Measurements from ENCODE around the gene KAZN. TPM values are rescaled to one million over a fixed set of nuclear protein-coding genes. Genes with fewer than 3 reads are reported as not detected.

KAZN gene
- total RNA-seq, 1 donor from 2014 or later = 21.2 TPM

DNA sequence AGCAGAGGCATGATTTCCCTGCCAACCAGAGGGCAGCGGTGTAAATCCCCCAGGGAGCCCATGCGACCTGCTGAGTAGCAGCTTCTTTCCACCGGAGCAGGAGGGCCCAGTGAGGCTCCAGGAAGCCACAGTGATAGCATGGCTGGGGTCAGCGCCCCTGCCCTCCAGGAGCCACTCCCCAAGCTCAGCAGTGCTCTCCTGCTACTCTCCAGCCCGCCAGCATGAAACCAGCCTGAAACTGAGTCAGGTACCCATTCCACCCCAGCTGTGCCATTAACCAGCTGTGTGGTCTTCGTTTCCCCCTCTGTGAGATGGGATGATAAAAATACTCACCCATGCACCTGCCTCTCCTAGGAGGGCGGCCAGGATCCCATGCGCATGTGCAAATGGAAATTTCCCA lies 431.3 kb downstream of the KAZN start:
- intact Hi-C loops (cut with DNase I) = no loop called here
- Histone ChIP-seq H3K4me3 (no peak overlapping the region), H3K36me3 (peaks cover under 1% of the 10 kb centered on the region), H3K27ac (no peak overlapping the region), H3K4me1 (peaks cover 11% of the 10 kb centered on the region), H3K9me3 (no peaks in the 10 kb centered on the region), H3K27me3 (ENCODE audit: low read depth) (no peaks in the 10 kb centered on the region)
- TF ChIP-seq, protein P1, sequence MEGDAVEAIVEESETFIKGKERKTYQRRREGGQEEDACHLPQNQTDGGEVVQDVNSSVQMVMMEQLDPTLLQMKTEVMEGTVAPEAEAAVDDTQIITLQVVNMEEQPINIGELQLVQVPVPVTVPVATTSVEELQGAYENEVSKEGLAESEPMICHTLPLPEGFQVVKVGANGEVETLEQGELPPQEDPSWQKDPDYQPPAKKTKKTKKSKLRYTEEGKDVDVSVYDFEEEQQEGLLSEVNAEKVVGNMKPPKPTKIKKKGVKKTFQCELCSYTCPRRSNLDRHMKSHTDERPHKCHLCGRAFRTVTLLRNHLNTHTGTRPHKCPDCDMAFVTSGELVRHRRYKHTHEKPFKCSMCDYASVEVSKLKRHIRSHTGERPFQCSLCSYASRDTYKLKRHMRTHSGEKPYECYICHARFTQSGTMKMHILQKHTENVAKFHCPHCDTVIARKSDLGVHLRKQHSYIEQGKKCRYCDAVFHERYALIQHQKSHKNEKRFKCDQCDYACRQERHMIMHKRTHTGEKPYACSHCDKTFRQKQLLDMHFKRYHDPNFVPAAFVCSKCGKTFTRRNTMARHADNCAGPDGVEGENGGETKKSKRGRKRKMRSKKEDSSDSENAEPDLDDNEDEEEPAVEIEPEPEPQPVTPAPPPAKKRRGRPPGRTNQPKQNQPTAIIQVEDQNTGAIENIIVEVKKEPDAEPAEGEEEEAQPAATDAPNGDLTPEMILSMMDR (IDR thresholded peaks at IDR 0.05) = no peak
- DNase-seq = no peak
- no peak for ATAC-seq

DNA sequence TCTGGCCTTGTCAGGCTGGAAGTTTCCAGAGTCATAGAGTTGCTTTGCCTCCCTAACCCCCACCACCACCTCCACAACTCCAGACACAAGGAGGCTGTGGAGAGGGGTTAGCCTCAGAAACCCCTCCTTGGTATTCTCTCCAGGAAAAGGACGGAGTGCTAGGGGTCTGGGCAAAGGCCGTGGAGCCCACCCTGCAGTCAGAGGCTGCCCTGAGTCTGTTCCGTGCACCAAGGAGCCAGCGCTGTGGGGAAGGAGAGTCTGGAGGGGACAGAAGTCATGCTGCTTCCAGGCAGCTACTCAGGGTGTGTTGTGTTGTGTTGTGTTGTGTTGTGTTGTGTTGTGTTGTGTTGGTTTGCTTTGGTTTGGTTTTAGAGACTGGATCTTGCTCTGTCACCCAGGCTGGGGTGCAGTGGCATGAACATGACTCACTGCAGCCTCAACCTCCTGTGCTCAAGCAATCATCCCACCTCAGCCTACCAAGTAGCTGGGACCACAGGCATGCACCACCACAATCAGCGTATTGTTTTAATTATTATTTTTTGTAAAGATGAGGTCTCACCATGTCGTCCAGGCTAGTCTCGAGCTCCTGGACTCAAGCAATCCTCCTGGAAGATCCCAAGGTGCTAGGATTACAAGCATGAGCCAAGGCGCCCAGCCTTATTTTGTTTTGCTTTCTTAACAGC lies 432.9 kb downstream of the KAZN start:
- no peak overlapping the region for H3K27ac ChIP-seq
- no peak for DNase-seq

DNA sequence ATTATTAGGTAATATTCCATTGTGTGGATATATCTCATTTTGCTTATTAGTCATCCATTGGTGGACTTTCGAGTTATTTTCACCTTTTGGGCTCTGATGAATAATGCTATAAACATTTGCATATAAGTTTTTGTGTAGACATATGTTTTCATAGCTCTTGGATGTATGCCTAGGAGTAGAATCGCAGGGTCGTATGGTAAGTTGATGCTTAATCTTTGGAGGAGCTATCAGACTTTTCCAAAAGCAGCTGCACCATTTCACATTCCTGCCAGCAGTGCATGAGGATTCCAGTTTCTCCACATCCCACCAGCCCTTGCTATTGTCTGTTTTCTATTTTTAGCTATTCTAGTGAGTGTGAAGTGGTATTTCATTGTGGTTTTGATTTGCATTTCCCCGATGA lies 434.8 kb downstream of the KAZN start:
- no peaks in the 10 kb centered on the region for H3K27me3 ChIP-seq (ENCODE audit: low read depth)
- no peaks in the 10 kb centered on the region for H3K4me1 ChIP-seq
- H3K4me3 ChIP-seq = no peak overlapping the region
- intact Hi-C loops (cut with DNase I) = no loop called here
- H3K9me3 ChIP-seq = no peaks in the 10 kb centered on the region
- TF ChIP-seq, protein P1 (IDR thresholded peaks at IDR 0.05) = no peak
- peaks cover 12% of the 10 kb centered on the region for H3K36me3 ChIP-seq
- DNase-seq (no peak), ATAC-seq (no peak)
- no peak overlapping the region for H3K27ac ChIP-seq

More for the DNA sequence above, 432.9 kb downstream of the KAZN start:
- Histone ChIP-seq H3K36me3 (peaks cover 12% of the 10 kb centered on the region), H3K4me1 (peaks cover 11% of the 10 kb centered on the region), H3K4me3 (no peak overlapping the region), H3K27me3 (ENCODE audit: low read depth) (no peaks in the 10 kb centered on the region), H3K9me3 (no peaks in the 10 kb centered on the region)
- ATAC-seq = no peak
- TF ChIP-seq, protein P1 (IDR thresholded peaks at IDR 0.05) = no peak
- intact Hi-C loops (cut with DNase I) = no loop called here

DNA sequence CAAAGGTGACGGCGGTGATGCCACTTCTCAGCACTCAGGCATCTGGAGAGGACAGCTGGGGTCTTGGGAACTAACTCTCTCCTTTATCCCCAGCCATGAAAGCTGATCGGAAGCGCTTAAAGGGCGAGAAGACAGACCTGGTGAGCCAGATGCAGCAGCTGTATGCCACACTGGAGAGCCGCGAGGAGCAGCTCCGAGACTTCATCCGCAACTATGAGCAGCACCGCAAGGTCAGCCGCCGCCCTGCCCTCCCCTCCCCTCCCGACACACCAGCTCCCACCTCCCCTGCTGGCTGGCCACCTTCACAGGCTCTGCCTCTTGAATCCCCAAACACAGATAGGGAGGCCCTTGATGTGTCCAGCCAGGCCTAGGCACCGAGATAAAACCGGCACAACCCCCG lies 436.2 kb downstream of the KAZN start:
- ATAC-seq (no peak), DNase-seq (no peak)
- Histone ChIP-seq H3K4me3 (no peak overlapping the region), H3K4me1 (no peaks in the 10 kb centered on the region), H3K27me3 (ENCODE audit: low read depth) (no peaks in the 10 kb centered on the region), H3K36me3 (peaks cover 12% of the 10 kb centered on the region), H3K27ac (no peak overlapping the region), H3K9me3 (no peaks in the 10 kb centered on the region)
- TF ChIP-seq, protein P1 (IDR thresholded peaks at IDR 0.05) = no peak
- intact Hi-C loops (cut with DNase I) = no loop called here

DNA sequence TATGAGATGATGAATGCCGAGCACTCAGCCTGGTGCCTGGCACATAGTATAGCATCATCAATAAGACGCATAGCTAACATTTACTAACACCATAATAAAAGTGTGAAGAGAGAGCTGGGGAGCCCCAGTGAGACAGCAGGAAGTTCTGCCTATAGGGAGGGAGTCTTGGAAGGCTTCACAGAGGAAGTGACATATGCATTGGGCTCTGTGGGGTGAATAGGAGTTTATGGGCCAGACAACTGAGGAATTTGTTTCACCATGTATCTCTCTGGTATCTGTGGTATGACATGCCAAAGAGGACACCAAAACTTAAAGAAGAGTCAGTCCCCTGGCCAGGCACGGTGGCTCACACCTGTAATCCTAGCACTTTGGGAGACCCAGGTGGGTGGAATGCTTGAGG lies 436.8 kb downstream of the KAZN start:
- intact Hi-C loops (cut with DNase I) = no loop called here
- peaks cover 12% of the 10 kb centered on the region for H3K36me3 ChIP-seq
- no peaks in the 10 kb centered on the region for H3K4me1 ChIP-seq
- ATAC-seq (no peak), DNase-seq (no peak)
- no peak overlapping the region for H3K27ac ChIP-seq
- H3K4me3 ChIP-seq = no peak overlapping the region
- H3K9me3 ChIP-seq = no peaks in the 10 kb centered on the region
- TF ChIP-seq, protein P1 (IDR thresholded peaks at IDR 0.05) = no peak
- H3K27me3 ChIP-seq (ENCODE audit: low read depth) = no peaks in the 10 kb centered on the region
